ENCODE data around the gene DEFB119. TPM values are rescaled to one million over a fixed set of nuclear protein-coding genes. Genes with fewer than 3 reads are reported as not detected.

The DEFB119 gene
- total and polyA plus RNA-seq, 9 of the 15 experiments (the other 6 are each of a cell fraction or from before 2014, with no cell fraction given) = not detected

GRCh38 chr20:31392836-31393235, 2.4 kb upstream of the DEFB119 start:
- Histone ChIP-seq H3K4me2 (ENCODE audit: insufficient read depth, low read length) (no peak overlapping the region), H3K36me3 (ENCODE audit: control insufficient read depth, insufficient read depth, low read length) (no peaks in the 10 kb centered on the region), H3K79me2 (ENCODE audit: control insufficient read depth, insufficient read depth, low read length) (no peaks in the 10 kb centered on the region), H3K27me3 (ENCODE audit: control insufficient read depth in 2 of 2, insufficient read depth in 2 of 2, low read length in 2 of 2) (no peaks in the 10 kb centered on the region; a peak in 1 of 5 replicates), H3K4me1 (replicated peaks in 1 of 2; ENCODE audit: control insufficient read depth in 2 of 2, insufficient read depth in 2 of 2, low read length in 2 of 2) (no peaks in the 10 kb centered on the region), H3K9me1 (ENCODE audit: control insufficient read depth, insufficient read depth, low read length) (no peaks in the 10 kb centered on the region), H3K4me3 (no peak overlapping the region), H2AFZ (ENCODE audit: low read depth, low read length) (no peak overlapping the region), H3K9me3 (replicated peaks; ENCODE audit: control insufficient read depth, insufficient read depth, low read depth, low read length) (no peaks in the 10 kb centered on the region), H3K9ac (ENCODE audit: insufficient read depth in 1 of 2, low read depth in 2 of 2, low read length in 2 of 2) (no peak overlapping the region), H4K20me1 (replicated peaks; ENCODE audit: control insufficient read depth, insufficient read depth, low read length) (no peaks in the 10 kb centered on the region), H3K27ac (ENCODE audit: extremely low read depth, low read depth, low read length) (no peak overlapping the region)
- POLR2A ChIA-PET = interaction anchor here (0.6 to 1.0 kb wide), 2 partner anchors 20 to 68 kb away, joined by 3 read pairs; no protein-coding TSS in a partner anchor
- FAIRE-seq = no peak
- no peak for ATAC-seq
- intact Hi-C loops (cut with micrococcal nuclease) = no loop called here
- peak; percentile 12 for TF ChIP-seq RBM25 (IDR thresholded peaks at IDR 0.05; ENCODE audit: low read depth, low read length, severe bottlenecking)
- no peak for TF ChIP-seq GABPA (tag; conservative IDR thresholded peaks at IDR 0.05; ENCODE audit: low read depth)
- TF ChIP-seq RAD51 (IDR thresholded peaks at IDR 0.05; ENCODE audit: borderline replicate concordance, low read depth) = peak; percentile 55
- no peak for TF ChIP-seq CBX8 (IDR thresholded peaks at IDR 0.05; ENCODE audit: borderline replicate concordance, extremely low read depth, low read depth, low read length, poor library complexity, severe bottlenecking)
- TF ChIP-seq USF2 (CRISPR knock-in tag; IDR thresholded peaks at IDR 0.05) = peak; percentile 77
- TF ChIP-seq KLF10 (CRISPR knock-in tag; IDR thresholded peaks at IDR 0.05) = no peak
- no peak for TF ChIP-seq SMAD4 (CRISPR knock-in tag; conservative IDR thresholded peaks at IDR 0.05)
- TF ChIP-seq USF1 (CRISPR knock-in tag; IDR thresholded peaks at IDR 0.05) = 0 out of 2 replicates have a peak, but pooled peaks have one; percentile 33
- no peak for TF ChIP-seq SFPQ (IDR thresholded peaks at IDR 0.05; ENCODE audit: low read depth, low read length)
- no peak for TF ChIP-seq C11orf30 (IDR thresholded peaks at IDR 0.05; ENCODE audit: low read depth)
- TF ChIP-seq MCM3 (IDR thresholded peaks at IDR 0.05) = no peak
- no peak for TF ChIP-seq ATF4 (CRISPR knock-in tag; IDR thresholded peaks at IDR 0.05)
- DNase-seq (ENCODE audit: extremely low read depth in 1 of 4, low spot score in 3 of 4) = peak in 2 of 4 experiments; percentile 15 to 17
- BruUV-seq (replicated peaks) = no TSS peak
- in situ Hi-C loops (cut with MboI) = no loop called here
- 0% methylated on average over 2 of the region's 2 CpGs for WGBS (ENCODE audit: insufficient coverage, low coverage, missing lambda C conversion rate)
- CTCF ChIA-PET (ENCODE audit: low intra/inter-chr PET ratio) = no interaction called here
